Right lobe of liver (tissue), 6 donors: ENCODE measurements around the gene DOHH. TPM values are rescaled to one million over a fixed set of nuclear protein-coding genes. Genes with fewer than 3 reads are reported as not detected.

ENCODE experiments used
- ATAC-seq, 4 donors: fragments of 200-7000 bp; cut with Tn5 transposase; one replicate each; pipeline ENCODE4 v1.9.1; 2020; ENCODE audit warnings: mild to moderate bottlenecking in 4 of 4, moderate library complexity in 4 of 4
- DNase-seq, 3 donors: peaks; one replicate each; pipeline ENCODE4 v3.0.0-alpha.2; 2020
- H3K27ac ChIP-seq, 3 donors: fragments of 200-600 bp; one replicate each; pipeline ENCODE4 v1.8.0; 2022
- H3K27me3 ChIP-seq, 2 donors: fragments of 200-600 bp; one replicate each; pipeline ENCODE4 v1.8.0; 2022
- H3K36me3 ChIP-seq, 4 donors: fragments of 200-600 bp; sonication (generic) in 1 of 4; one replicate each; pipeline versions ENCODE4 v1.5.1 to v1.8.0; 2017 to 2022; ENCODE audit warnings: control low read depth in 1 of 4
- H3K4me1 ChIP-seq, 4 donors: fragments of 200-600 bp; sonication (generic) in 1 of 4; one replicate each; pipeline versions ENCODE4 v1.5.1 to v1.8.0; 2017 to 2022; ENCODE audit warnings: control low read depth in 1 of 4
- H3K4me3 ChIP-seq, 3 donors: fragments of 200-600 bp; one replicate each; pipeline ENCODE4 v1.8.0; 2022
- H3K9me3 ChIP-seq, 4 donors: fragments of 200-600 bp; sonication (generic) in 1 of 4; one replicate each; pipeline versions ENCODE4 v1.5.1 to v1.8.0; 2017 to 2022; ENCODE audit warnings: control low read depth in 1 of 4
- CTCF ChIP-seq, 4 donors: fragments of 200-600 bp in 3 of 4; fragments of 450-650 bp in 1 of 4; IDR thresholded peaks; one replicate each; pipeline versions ENCODE4 v1.5.1 to v1.8.0; 2016 to 2022; ENCODE audit warnings: antibody characterized with exemption in 4 of 4, mild to moderate bottlenecking in 2 of 4
- POLR2A ChIP-seq: fragments of 450-650 bp; IDR thresholded peaks from one replicate; pipeline ENCODE4 v1.6.1; 2017; ENCODE audit warnings: antibody characterized with exemption, mild to moderate bottlenecking
- WGBS: methylation state at CpG from one replicate; pipeline ENCODE4 v1.1.6; 2018; ENCODE audit warnings: low coverage, low lambda C conversion rate; ENCODE audit not compliant: insufficient coverage; ENCODE audit errors: missing lambda C conversion rate; 5-methylcytosine and 5-hydroxymethylcytosine counted together
- intact Hi-C, 2 donors: fragments of 100-400 bp; cut with DNase I; formaldehyde crosslinking; loops; one replicate each; pipeline versions ENCODE4 v1.11.2 to v1.14.1; 2022
- total RNA-seq, 6 experiments: library from RNA; depleted of rRNA in 2 of 6; stranded (reverse); fragments of >200 nt in 2 of 6; fragmentation: NEBNext Ultra II Directional in 3 of 6; extraction: Animal tissue kit (Norgen Biotek cat#: 25700) in 3 of 6; gene quantifications; one replicate each; pipeline versions ENCODE4 v1.1.0 to v1.2.4, GENCODE V29; 2016 to 2023
- donor health status: DM: no; HTN: yes; CAD: no.
- donor health status: DM: no; HTN: no; CAD: no.
- donor health status: DM: no; HTN: no; CAD: no.
- donor health status: DM: no; HTN: yes; CAD: no.
- donor health status: DM: no; HTN: yes; CAD: no.

DOHH gene
- total RNA-seq, 6 experiments from 2014 or later: 3.7 to 16.7 (median 4.9) TPM

GRCh38 chr19:3476830-3477229 is 23.6 kb downstream of the DOHH start:
- H3K27me3 ChIP-seq: peaks cover 0 to 4% of the 10 kb centered on the region in 2 donors
- 83% methylated on average over 2 of the region's 2 CpGs for WGBS
- no peaks in the 10 kb centered on the region for H3K9me3 ChIP-seq
- H3K36me3 ChIP-seq: no peaks in the 10 kb centered on the region
- H3K27ac ChIP-seq: no peak overlapping the region
- peaks cover 0 to 17% (median 0%) of the 10 kb centered on the region in 4 donors for H3K4me1 ChIP-seq
- no peak overlapping the region for H3K4me3 ChIP-seq
- ATAC-seq (no peak), DNase-seq (no peak)
- TF ChIP-seq CTCF (IDR thresholded peaks at IDR 0.05) (no peak), POLR2A (no peak)
- intact Hi-C loops: loop anchor here (5.0 kb wide), 1 partner anchor 155 kb away; no protein-coding TSS in a partner anchor

- Histone ChIP-seq H3K9me3 (no peaks in the 10 kb centered on the region), H3K4me3 (no peak overlapping the region), H3K27me3 (no peaks in the 10 kb centered on the region), H3K4me1 (peaks cover 0 to 15% (median 0%) of the 10 kb centered on the region in 4 donors), H3K36me3 (no peaks in the 10 kb centered on the region), H3K27ac (no peak overlapping the region)
- 74% methylated on average over 4 of the region's 4 CpGs for WGBS
- intact Hi-C loops: loop anchor here (5.0 kb wide), 1 partner anchor 153 kb away; no protein-coding TSS in a partner anchor
- DNase-seq: no peak
- ATAC-seq: no peak
- TF ChIP-seq CTCF (IDR thresholded peaks at IDR 0.05) (no peak), POLR2A (no peak)
Observed at GRCh38 chr19:3475449-3475848, 25.0 kb downstream of the DOHH start.

- no peak overlapping the region for H3K27ac ChIP-seq
- H3K4me3 ChIP-seq: no peak overlapping the region
- TF ChIP-seq POLR2A: no peak
- no peak for TF ChIP-seq CTCF (IDR thresholded peaks at IDR 0.05)
- no peak for DNase-seq
- no peaks in the 10 kb centered on the region for H3K9me3 ChIP-seq
- H3K36me3 ChIP-seq: no peaks in the 10 kb centered on the region
- no CpG with 5 or more reads among the region's 2 CpGs for WGBS
- H3K4me1 ChIP-seq: peaks cover 0 to 13% (median 0%) of the 10 kb centered on the region in 4 donors
- ATAC-seq: no peak
- H3K27me3 ChIP-seq: no peaks in the 10 kb centered on the region
- intact Hi-C loops: loop anchor here (5.0 kb wide), 1 partner anchor 152 kb away; no protein-coding TSS in a partner anchor
Observed at GRCh38 chr19:3474614-3475013, 25.9 kb downstream of the DOHH start.

- no peak for TF ChIP-seq POLR2A
- TF ChIP-seq CTCF (IDR thresholded peaks at IDR 0.05): no peak
- no peaks in the 10 kb centered on the region for H3K9me3 ChIP-seq
- DNase-seq (no peak), ATAC-seq (peak in 1 of 4 donors; percentile 56)
- no peaks in the 10 kb centered on the region for H3K36me3 ChIP-seq
- no peaks in the 10 kb centered on the region for H3K27me3 ChIP-seq
- intact Hi-C loops: no loop called here
- H3K4me3 ChIP-seq: no peak overlapping the region
- 27% methylated on average over 3 of the region's 8 CpGs for WGBS
- H3K27ac ChIP-seq: no peak overlapping the region
- peaks cover 0 to 13% (median 0%) of the 10 kb centered on the region in 4 donors for H3K4me1 ChIP-seq
Observed at GRCh38 chr19:3474010-3474409, 26.5 kb downstream of the DOHH start.
